OCI-LY3 (cell line): ENCODE measurements around the gene PNCK.

Experiments used
- H2AFZ ChIP-seq: fragments of 200-600, 300-600 bp; shearing (Covaris generic); 2 replicates; pipeline ENCODE4 v1.6.0; 2014; ENCODE audit warnings: antibody characterized with exemption, low read depth, low read length
- H3K27ac ChIP-seq: fragments of 200-600, 300-600 bp; sonication (generic); 2 replicates; pipeline ENCODE4 v1.5.1; 2014; ENCODE audit warnings: mild to moderate bottlenecking, low read length, moderate library complexity, mixed read lengths
- H3K27me3 ChIP-seq: fragments of 200-600, 300-600 bp; sonication (generic); 2 replicates; pipeline ENCODE4 v1.6.1; 2014; ENCODE audit warnings: low read depth, low read length, mixed read lengths
- H3K36me3 ChIP-seq: fragments of 200-600, 300-600 bp; sonication (generic); replicated peaks from 2 replicates; pipeline ENCODE3; 2014; ENCODE audit warnings: low read depth, low read length, mixed read lengths
- H3K4me1 ChIP-seq: fragments of 300-600, 200-600 bp; sonication (generic); 2 replicates; pipeline ENCODE4 v1.6.1; 2014; ENCODE audit warnings: low read length, mixed read lengths
- H3K4me2 ChIP-seq: fragments of 200-600, 300-600 bp; sonication (generic); 2 replicates; pipeline ENCODE4 v1.6.1; 2014; ENCODE audit warnings: low read length, mixed read lengths
- H3K4me3 ChIP-seq: fragments of 300-600, 200-600 bp; sonication (generic); 2 replicates; pipeline ENCODE4 v1.5.1; 2014; ENCODE audit warnings: antibody characterized with exemption, mild to moderate bottlenecking, low read length, moderate library complexity
- H3K79me2 ChIP-seq: fragments of 300-600, 200-600 bp; shearing (Covaris generic); 2 replicates; pipeline ENCODE4 v1.6.1; 2014; ENCODE audit warnings: mild to moderate bottlenecking, low read length, mixed read lengths
- H3K9ac ChIP-seq: fragments of 300-600, 200-600 bp; shearing (Covaris generic); 2 replicates; pipeline ENCODE4 v1.6.0; 2014; ENCODE audit warnings: mild to moderate bottlenecking, low read length, moderate library complexity
- H3K9me3 ChIP-seq: fragments of 200-600, 300-600 bp; shearing (Covaris generic); 2 replicates; pipeline ENCODE4 v1.6.1; 2014; ENCODE audit warnings: low read length, mixed read lengths; ENCODE audit not compliant: insufficient read depth
- H4K20me1 ChIP-seq: fragments of 200-600, 300-600 bp; sonication (generic); 2 replicates; pipeline ENCODE4 v1.6.1; 2016; ENCODE audit warnings: low read length, mixed read lengths; ENCODE audit not compliant: insufficient read depth
- EZH2phosphoT487 ChIP-seq: fragments of 200-600 bp; shearing (Covaris generic); IDR thresholded peaks from 2 replicates; pipeline ENCODE4 v1.6.1; 2018; ENCODE audit warnings: antibody characterized with exemption, mixed run types, low read depth
- TF ChIP-seq, protein P1 (sequence below): fragments of 200-600, 300-600 bp; sonication (generic); IDR thresholded peaks from 2 replicates; pipeline ENCODE4 v1.5.1; 2014; ENCODE audit warnings: antibody characterized with exemption, low read length, low read depth

The PNCK gene

DNA sequence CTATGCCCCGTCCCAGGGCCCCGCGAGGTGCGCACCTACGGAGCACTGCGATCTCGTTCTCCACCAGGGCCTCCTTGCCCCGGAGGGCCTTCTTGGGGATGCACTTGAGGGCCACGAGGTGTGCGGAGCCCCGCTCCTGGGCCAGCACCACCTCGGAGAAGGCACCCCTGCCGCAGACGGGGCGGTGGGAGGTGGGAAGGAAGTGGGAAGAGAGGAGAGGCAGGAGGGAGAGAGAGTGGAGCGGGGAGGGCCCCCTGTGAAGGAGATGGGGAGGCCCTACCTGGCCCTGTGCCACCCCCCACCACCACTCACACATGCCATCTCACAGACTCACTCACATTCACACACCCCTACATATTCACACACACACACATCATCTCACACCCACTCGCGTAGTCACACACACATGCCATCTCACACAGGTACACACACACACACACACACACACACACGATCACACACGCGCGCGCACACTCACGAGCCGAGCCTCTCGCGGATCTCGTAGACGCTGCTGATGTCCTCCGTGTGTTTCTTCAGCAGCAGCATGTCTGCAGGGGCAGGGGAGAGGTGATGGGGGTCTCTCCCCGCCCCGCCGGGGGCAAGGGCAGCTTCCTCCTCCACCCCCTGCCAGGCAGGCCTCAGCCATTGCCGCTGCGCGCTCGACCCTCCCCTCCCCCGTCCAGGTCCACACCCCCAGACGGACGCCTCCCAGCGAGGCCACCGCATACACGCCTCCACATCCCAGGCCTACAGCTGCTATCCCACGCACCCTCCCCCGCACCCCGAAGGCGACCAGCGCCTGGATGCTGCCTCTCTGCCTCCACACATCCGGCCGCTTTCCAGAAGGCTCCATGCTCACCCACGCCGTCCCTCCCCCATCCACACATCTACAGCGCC is 834 bp downstream of the PNCK start:
- Histone ChIP-seq H3K9me3 (no peaks in the 10 kb centered on the region), H4K20me1 (no peaks in the 10 kb centered on the region), H3K27me3 (no peaks in the 10 kb centered on the region), H3K79me2 (no peaks in the 10 kb centered on the region), H2AFZ (no peak overlapping the region), H3K27ac (no peak overlapping the region), H3K36me3 (no peaks in the 10 kb centered on the region), H3K4me3 (no peak overlapping the region), H3K4me2 (no peak overlapping the region), H3K4me1 (peaks cover 3% of the 10 kb centered on the region; the same call in 1 of the 2 replicates), H3K9ac (no peak overlapping the region)
- TF ChIP-seq, protein P1, sequence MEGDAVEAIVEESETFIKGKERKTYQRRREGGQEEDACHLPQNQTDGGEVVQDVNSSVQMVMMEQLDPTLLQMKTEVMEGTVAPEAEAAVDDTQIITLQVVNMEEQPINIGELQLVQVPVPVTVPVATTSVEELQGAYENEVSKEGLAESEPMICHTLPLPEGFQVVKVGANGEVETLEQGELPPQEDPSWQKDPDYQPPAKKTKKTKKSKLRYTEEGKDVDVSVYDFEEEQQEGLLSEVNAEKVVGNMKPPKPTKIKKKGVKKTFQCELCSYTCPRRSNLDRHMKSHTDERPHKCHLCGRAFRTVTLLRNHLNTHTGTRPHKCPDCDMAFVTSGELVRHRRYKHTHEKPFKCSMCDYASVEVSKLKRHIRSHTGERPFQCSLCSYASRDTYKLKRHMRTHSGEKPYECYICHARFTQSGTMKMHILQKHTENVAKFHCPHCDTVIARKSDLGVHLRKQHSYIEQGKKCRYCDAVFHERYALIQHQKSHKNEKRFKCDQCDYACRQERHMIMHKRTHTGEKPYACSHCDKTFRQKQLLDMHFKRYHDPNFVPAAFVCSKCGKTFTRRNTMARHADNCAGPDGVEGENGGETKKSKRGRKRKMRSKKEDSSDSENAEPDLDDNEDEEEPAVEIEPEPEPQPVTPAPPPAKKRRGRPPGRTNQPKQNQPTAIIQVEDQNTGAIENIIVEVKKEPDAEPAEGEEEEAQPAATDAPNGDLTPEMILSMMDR = no peak
- TF ChIP-seq EZH2phosphoT487 = no peak

DNA sequence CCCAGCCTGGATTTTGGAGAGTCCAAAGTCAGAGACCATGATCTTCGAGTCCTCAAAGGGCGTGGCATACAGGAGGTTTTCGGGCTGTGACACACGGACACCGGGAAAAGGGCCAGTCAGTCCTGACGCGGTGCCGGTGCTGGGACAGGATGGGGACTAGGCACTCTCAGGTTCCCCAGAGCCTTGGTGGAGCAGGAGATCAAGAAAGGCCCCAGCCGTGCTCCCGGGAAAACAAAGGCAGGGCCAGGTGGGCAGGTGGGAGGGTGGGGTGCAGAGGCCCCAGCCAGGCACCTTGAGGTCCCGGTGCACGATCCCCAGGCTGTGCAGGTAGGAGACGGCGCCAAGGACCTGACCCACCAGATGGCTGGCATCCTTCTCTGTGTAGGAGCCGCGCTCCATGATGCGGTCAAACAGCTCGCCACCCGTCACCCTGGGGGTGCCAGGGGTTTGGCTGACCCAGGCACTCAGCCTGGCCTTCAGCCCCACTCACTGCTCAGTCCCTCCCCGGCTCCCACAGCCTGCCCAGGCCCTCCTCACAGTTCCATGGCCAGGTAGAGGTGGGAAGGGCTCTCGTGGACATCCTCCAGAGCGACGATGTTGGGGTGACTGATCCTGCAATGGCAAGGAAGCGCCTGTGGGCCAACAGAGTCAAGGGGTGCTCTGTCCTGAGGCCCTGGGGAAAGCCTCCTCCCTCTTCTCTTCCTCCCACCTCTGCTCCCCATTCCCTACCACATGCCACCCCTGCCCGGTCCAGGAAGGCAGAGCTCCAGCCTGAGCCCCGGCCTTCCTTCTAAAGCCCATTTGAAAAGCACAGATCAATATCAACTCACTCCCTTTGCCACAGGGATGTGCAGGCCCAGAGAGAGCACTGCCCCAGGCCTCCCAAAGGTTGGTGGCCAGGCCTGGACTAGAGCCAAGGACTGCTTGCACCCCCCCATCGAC is 1.8 kb downstream of the PNCK start:
- no peak for TF ChIP-seq EZH2phosphoT487
- TF ChIP-seq, protein P1 = no peak
- H3K9me3 ChIP-seq = no peaks in the 10 kb centered on the region
- H3K27ac ChIP-seq = no peak overlapping the region
- H3K79me2 ChIP-seq = no peaks in the 10 kb centered on the region
- H3K4me2 ChIP-seq = no peak overlapping the region
- no peak overlapping the region for H2AFZ ChIP-seq
- H3K4me3 ChIP-seq = no peak overlapping the region
- H3K27me3 ChIP-seq = no peaks in the 10 kb centered on the region
- H4K20me1 ChIP-seq = no peaks in the 10 kb centered on the region
- H3K36me3 ChIP-seq = no peaks in the 10 kb centered on the region
- H3K4me1 ChIP-seq = peaks cover 8% of the 10 kb centered on the region
- H3K9ac ChIP-seq = no peak overlapping the region

DNA sequence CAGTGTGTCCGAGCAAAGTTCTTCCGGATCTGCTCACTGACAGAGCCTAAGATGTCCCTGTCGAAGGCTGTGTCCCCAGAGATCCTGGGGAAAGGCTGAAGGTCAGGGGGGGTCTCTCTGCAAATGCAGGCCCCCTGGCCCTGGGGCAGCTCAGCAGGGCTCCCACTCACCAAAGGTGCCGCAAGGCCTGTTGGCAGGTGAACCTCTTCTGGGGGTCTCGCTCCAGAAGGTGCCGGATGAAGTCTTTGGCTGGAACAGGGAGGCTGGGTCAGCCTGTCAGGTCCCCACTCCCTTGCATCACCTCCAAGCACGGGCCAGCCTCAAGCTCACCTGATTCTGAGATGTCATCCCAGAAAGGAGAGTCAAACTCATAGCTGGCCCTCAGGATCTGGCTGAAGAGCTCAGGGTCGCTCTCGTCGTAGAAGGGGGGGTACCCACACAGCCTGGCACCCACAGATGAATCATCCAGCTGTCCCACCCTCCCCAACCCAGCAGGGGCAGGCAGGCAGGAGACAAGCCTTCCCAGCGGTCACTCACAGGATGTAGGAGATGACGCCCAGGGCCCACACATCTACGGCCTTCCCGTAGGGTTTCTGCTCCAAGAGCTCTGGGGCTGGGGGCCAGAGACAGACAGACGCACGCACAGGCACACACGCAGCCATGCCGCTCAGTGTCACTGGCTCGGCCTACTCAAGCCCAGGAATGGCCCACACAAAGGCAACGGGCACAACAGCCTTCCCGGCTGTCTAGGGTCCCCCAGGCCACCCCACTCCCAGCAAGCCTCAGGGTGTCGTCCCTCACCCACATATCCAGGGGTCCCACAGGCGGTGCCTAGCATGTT is 2.6 kb downstream of the PNCK start:
- Histone ChIP-seq H3K9ac (no peak overlapping the region), H3K9me3 (no peaks in the 10 kb centered on the region), H2AFZ (no peak overlapping the region), H3K79me2 (no peaks in the 10 kb centered on the region), H4K20me1 (no peaks in the 10 kb centered on the region), H3K27ac (no peak overlapping the region), H3K36me3 (no peaks in the 10 kb centered on the region), H3K4me1 (peaks cover 8% of the 10 kb centered on the region), H3K4me2 (no peak overlapping the region), H3K4me3 (no peak overlapping the region), H3K27me3 (no peaks in the 10 kb centered on the region)
- TF ChIP-seq, protein P1 = no peak
- no peak for TF ChIP-seq EZH2phosphoT487
